Measurements from ENCODE around the gene GNPTAB.
"Not testable (repeated sequence)": the region's sequence is repeated elsewhere in the genome, so short reads cannot be mapped to it uniquely, and the experiment has no call there.

Gene GNPTAB

GRCh38 chr12:101830367-101831325 lies at the start of gene GNPTAB:
Gene GNPTAB (minus strand): TSS chr12:101830959. CDS start chr12:101830675, 284 bp downstream.
- Mint-ChIP-seq H3K27ac (peak within 1 kb of the TSS; percentile 93), H3K4me3 (peak within 1 kb of the TSS; percentile 99), H3K36me3 (ENCODE audit: low read depth) (peaks cover 3% of the 10 kb centered on the region), H3K4me1 (ENCODE audit: low read depth) (peaks cover 35% of the 10 kb centered on the region), H3K27me3 (ENCODE audit: low read depth) (no peaks in the 10 kb centered on the region), H3K9me3 (no peaks in the 10 kb centered on the region)

GRCh38 chr12:101878243-101878821 lies 47.6 kb upstream of the GNPTAB start:
- Mint-ChIP-seq H3K9me3 (no peaks in the 10 kb centered on the region), H3K27ac (peak overlapping the region; percentile 94), H3K4me1 (ENCODE audit: low read depth) (peaks cover 14% of the 10 kb centered on the region), H3K36me3 (ENCODE audit: low read depth) (peaks cover 2% of the 10 kb centered on the region), H3K4me3 (peak overlapping the region; percentile 80), H3K27me3 (ENCODE audit: low read depth) (no peaks in the 10 kb centered on the region)

- peak overlapping the region; percentile 80 for H3K4me3 Mint-ChIP-seq
- no peaks in the 10 kb centered on the region for H3K27me3 Mint-ChIP-seq (ENCODE audit: low read depth)
- H3K4me1 Mint-ChIP-seq (ENCODE audit: low read depth): peaks cover 14% of the 10 kb centered on the region
- peak overlapping the region; percentile 94 for H3K27ac Mint-ChIP-seq
- H3K36me3 Mint-ChIP-seq (ENCODE audit: low read depth): no peaks in the 10 kb centered on the region
- H3K9me3 Mint-ChIP-seq: no peaks in the 10 kb centered on the region
Measured at GRCh38 chr12:101877806-101878242, 47.1 kb upstream of the GNPTAB start.

- H3K36me3 Mint-ChIP-seq (ENCODE audit: low read depth): no peaks in the 10 kb centered on the region
Measured at GRCh38 chr12:101876861-101877805, 46.4 kb upstream of the GNPTAB start, which contains the start of gene DRAM1. Gene DRAM1 (plus strand): TSS chr12:101877580. CDS start chr12:101877790, 210 bp downstream.

GRCh38 chr12:101876322-101876860 lies 45.6 kb upstream of the GNPTAB start:
- Mint-ChIP-seq H3K4me1 (ENCODE audit: low read depth) (peaks cover 10% of the 10 kb centered on the region), H3K36me3 (ENCODE audit: low read depth) (no peaks in the 10 kb centered on the region), H3K9me3 (no peaks in the 10 kb centered on the region), H3K4me3 (peak overlapping the region; percentile 80), H3K27ac (peak overlapping the region; percentile 55), H3K27me3 (ENCODE audit: low read depth) (no peaks in the 10 kb centered on the region)

More at GRCh38 chr12:101876861-101877805, 46.4 kb upstream of the GNPTAB start, which contains the start of gene DRAM1:
- Mint-ChIP-seq H3K4me3 (peak within 1 kb of the TSS; percentile 80), H3K9me3 (no peaks in the 10 kb centered on the region), H3K27me3 (ENCODE audit: low read depth) (no peaks in the 10 kb centered on the region), H3K27ac (peak within 1 kb of the TSS; percentile 94), H3K4me1 (ENCODE audit: low read depth) (peaks cover 14% of the 10 kb centered on the region)

- Mint-ChIP-seq H3K27me3 (ENCODE audit: low read depth) (no peaks in the 10 kb centered on the region), H3K36me3 (ENCODE audit: low read depth) (no peaks in the 10 kb centered on the region), H3K9me3 (no peaks in the 10 kb centered on the region), H3K4me1 (ENCODE audit: low read depth) (peaks cover 8% of the 10 kb centered on the region), H3K27ac (no peak overlapping the region), H3K4me3 (no peak overlapping the region)
Measured at GRCh38 chr12:101875162-101875561, 44.4 kb upstream of the GNPTAB start.

GRCh38 chr12:101870925-101871324 lies 40.2 kb upstream of the GNPTAB start:
- no peaks in the 10 kb centered on the region for H3K36me3 Mint-ChIP-seq (ENCODE audit: low read depth)
- H3K27ac Mint-ChIP-seq: no peak overlapping the region
- H3K27me3 Mint-ChIP-seq (ENCODE audit: low read depth): no peaks in the 10 kb centered on the region
- H3K4me3 Mint-ChIP-seq: no peak overlapping the region
- H3K4me1 Mint-ChIP-seq (ENCODE audit: low read depth): peaks cover 1% of the 10 kb centered on the region
- H3K9me3 Mint-ChIP-seq: no peaks in the 10 kb centered on the region

GRCh38 chr12:101867619-101868018 lies 36.9 kb upstream of the GNPTAB start:
- H3K27ac Mint-ChIP-seq; H3K4me1 Mint-ChIP-seq (ENCODE audit: low read depth); H3K9me3 Mint-ChIP-seq; H3K4me3 Mint-ChIP-seq; H3K27me3 Mint-ChIP-seq (ENCODE audit: low read depth); H3K36me3 Mint-ChIP-seq (ENCODE audit: low read depth): not testable (repeated sequence)

- H3K36me3 Mint-ChIP-seq (ENCODE audit: low read depth): peaks cover 6% of the 10 kb centered on the region
- peaks cover 7% of the 10 kb centered on the region for H3K9me3 Mint-ChIP-seq
- H3K27ac Mint-ChIP-seq: no peak overlapping the region
- H3K4me3 Mint-ChIP-seq: no peak overlapping the region
- H3K4me1 Mint-ChIP-seq (ENCODE audit: low read depth): peaks cover 3% of the 10 kb centered on the region
- no peaks in the 10 kb centered on the region for H3K27me3 Mint-ChIP-seq (ENCODE audit: low read depth)
Measured at GRCh38 chr12:101866615-101867373, 36.0 kb upstream of the GNPTAB start.

GRCh38 chr12:101863981-101864380 lies 33.2 kb upstream of the GNPTAB start:
- peaks cover 6% of the 10 kb centered on the region for H3K36me3 Mint-ChIP-seq (ENCODE audit: low read depth)
- peaks cover 7% of the 10 kb centered on the region for H3K9me3 Mint-ChIP-seq
- H3K4me3 Mint-ChIP-seq: no peak overlapping the region
- no peaks in the 10 kb centered on the region for H3K27me3 Mint-ChIP-seq (ENCODE audit: low read depth)
- peaks cover 18% of the 10 kb centered on the region for H3K4me1 Mint-ChIP-seq (ENCODE audit: low read depth)
- no peak overlapping the region for H3K27ac Mint-ChIP-seq

- no peaks in the 10 kb centered on the region for H3K27me3 Mint-ChIP-seq (ENCODE audit: low read depth)
- H3K9me3 Mint-ChIP-seq: peaks cover 7% of the 10 kb centered on the region
- H3K4me1 Mint-ChIP-seq (ENCODE audit: low read depth): peaks cover 18% of the 10 kb centered on the region
- H3K4me3 Mint-ChIP-seq: no peak overlapping the region
- H3K36me3 Mint-ChIP-seq (ENCODE audit: low read depth): peaks cover 6% of the 10 kb centered on the region
- H3K27ac Mint-ChIP-seq: no peak overlapping the region
Measured at GRCh38 chr12:101862245-101862644, 31.5 kb upstream of the GNPTAB start.

GRCh38 chr12:101861688-101862087 lies 30.9 kb upstream of the GNPTAB start:
- not testable (repeated sequence) for H3K9me3 Mint-ChIP-seq; H3K27me3 Mint-ChIP-seq (ENCODE audit: low read depth); H3K27ac Mint-ChIP-seq; H3K4me3 Mint-ChIP-seq; H3K36me3 Mint-ChIP-seq (ENCODE audit: low read depth)
- H3K4me1 Mint-ChIP-seq (ENCODE audit: low read depth): peaks cover 18% of the 10 kb centered on the region

All from T-helper 1 cell treated with Interleukin-12 subunit alpha and Interleukin-12 subunit beta and Interleukin-4 antibody, amounts not matched to agents 30 μg/mL and 1 μg/mL, for 36 hours (primary cell).